ENCODE results near the gene COL5A1.

The COL5A1 gene

GRCh38 chr9:134796882-134797281 lies 155.3 kb downstream of the COL5A1 start:
- DNase-seq, result no peak

- no peak for DNase-seq
These were observed 159.3 kb downstream of the COL5A1 start for GRCh38 chr9:134800791-134801339.

GRCh38 chr9:134802216-134802795 lies 160.7 kb downstream of the COL5A1 start:
- no peak for DNase-seq

- DNase-seq, result no peak
These were observed 163.3 kb downstream of the COL5A1 start for GRCh38 chr9:134804871-134805270.

- DNase-seq, result no peak
These were observed 166.3 kb downstream of the COL5A1 start for GRCh38 chr9:134807716-134808446.

GRCh38 chr9:134808447-134808792 lies 166.8 kb downstream of the COL5A1 start:
- no peak for DNase-seq

GRCh38 chr9:134809292-134809691 lies 167.7 kb downstream of the COL5A1 start:
- no peak for DNase-seq

GRCh38 chr9:134809826-134810225 lies 168.2 kb downstream of the COL5A1 start:
- no peak for DNase-seq

- DNase-seq, result no peak
These were observed 169.6 kb downstream of the COL5A1 start for GRCh38 chr9:134811079-134811672.

GRCh38 chr9:134811673-134812342 lies 170.2 kb downstream of the COL5A1 start:
- no peak for DNase-seq

- DNase-seq, result no peak
These were observed 170.7 kb downstream of the COL5A1 start for GRCh38 chr9:134812343-134812673.

GRCh38 chr9:134813841-134814240 lies 172.2 kb downstream of the COL5A1 start:
- DNase-seq, result no peak

- no peak for DNase-seq
These were observed 173.1 kb downstream of the COL5A1 start for GRCh38 chr9:134814598-134815215.

GRCh38 chr9:134815435-134816214 lies 174.0 kb downstream of the COL5A1 start:
- DNase-seq, result no peak

- no peak for DNase-seq
These were observed 174.7 kb downstream of the COL5A1 start for GRCh38 chr9:134816264-134816663.

- no peak for DNase-seq
These were observed 176.5 kb downstream of the COL5A1 start for GRCh38 chr9:134818000-134818568.

GRCh38 chr9:134818591-134818990 lies 177.0 kb downstream of the COL5A1 start:
- DNase-seq, result no peak

- DNase-seq, result no peak
These were observed 179.3 kb downstream of the COL5A1 start for GRCh38 chr9:134820901-134821300.

GRCh38 chr9:134822541-134822940 lies 180.9 kb downstream of the COL5A1 start:
- no peak for DNase-seq

GRCh38 chr9:134823623-134824022 lies 182.0 kb downstream of the COL5A1 start:
- DNase-seq, result no peak

- DNase-seq, result no peak
These were observed 183.0 kb downstream of the COL5A1 start for GRCh38 chr9:134824583-134824982.

- no peak for DNase-seq
These were observed 183.4 kb downstream of the COL5A1 start for GRCh38 chr9:134825025-134825424.
